ENCODE data around the gene SLC12A5. TPM values are rescaled to one million over a fixed set of nuclear protein-coding genes. Genes with fewer than 3 reads are reported as not detected.
A peak's percentile ranks its signal among the peaks of the same experiment; 100 is the strongest.
"Not testable (repeated sequence)": the region's sequence is repeated elsewhere in the genome, so short reads cannot be mapped to it uniquely, and the experiment has no call there.

Gene SLC12A5
- total RNA-seq, 1 experiment from 2014 or later: 8.7 TPM

- Histone ChIP-seq H3K4me3 (no peak overlapping the region), H3K9me3 (ENCODE audit: insufficient read depth, low read depth) (no peaks in the 10 kb centered on the region), H3F3A (ENCODE audit: insufficient read depth, low read depth) (peaks cover 39% of the 10 kb centered on the region), H3K79me2 (ENCODE audit: low read depth) (no peaks in the 10 kb centered on the region), H3K4me1 (replicated peaks; ENCODE audit: insufficient read depth) (peaks cover 46% of the 10 kb centered on the region), H3K4me2 (no peak overlapping the region), H3K36me3 (ENCODE audit: low read depth) (no peaks in the 10 kb centered on the region), H4K20me1 (ENCODE audit: insufficient read depth) (no peaks in the 10 kb centered on the region), H2AFZ (no peak overlapping the region), H3K27ac (no peak overlapping the region), H3K27me3 (ENCODE audit: insufficient read depth, low read depth) (no peaks in the 10 kb centered on the region), H3K9me2 (ENCODE audit: insufficient read depth) (no peaks in the 10 kb centered on the region)
- POLR2A ChIA-PET (ENCODE audit: unreplicated experiment): no interaction called here
- TF ChIP-seq EZH2 (IDR thresholded peaks at IDR 0.05; ENCODE audit: low read depth) (no peak), CTCF (conservative IDR thresholded peaks at IDR 0.05) (no peak)
- no peak for DNase-seq
- CTCF ChIA-PET: no interaction called here
- no TSS peak for BruUV-seq (replicated peaks)
- intact Hi-C loops (cut with micrococcal nuclease; ENCODE audit: unreplicated experiment): loop anchor here (10.0 kb wide), 1 partner anchor 397 kb away; no protein-coding TSS in a partner anchor
Measured at GRCh38 chr20:45991616-45992015, 37.4 kb upstream of the SLC12A5 start.

GRCh38 chr20:45993197-45993951, 35.6 kb upstream of the SLC12A5 start:
- Histone ChIP-seq H3K27ac (peak overlapping the region; percentile 66), H3K9me3 (ENCODE audit: insufficient read depth, low read depth) (no peaks in the 10 kb centered on the region), H3K9me2 (ENCODE audit: insufficient read depth) (no peaks in the 10 kb centered on the region), H3K4me2 (peak overlapping the region; percentile 56), H4K20me1 (ENCODE audit: insufficient read depth) (no peaks in the 10 kb centered on the region), H3K4me3 (no peak overlapping the region; the same call in 1 of the 2 replicates), H3K27me3 (ENCODE audit: insufficient read depth, low read depth) (no peaks in the 10 kb centered on the region), H3K36me3 (ENCODE audit: low read depth) (no peaks in the 10 kb centered on the region), H2AFZ (no peak overlapping the region), H3F3A (ENCODE audit: insufficient read depth, low read depth) (peaks cover 38% of the 10 kb centered on the region), H3K79me2 (ENCODE audit: low read depth) (no peaks in the 10 kb centered on the region), H3K4me1 (replicated peaks; ENCODE audit: insufficient read depth) (peaks cover 50% of the 10 kb centered on the region)
- POLR2A ChIA-PET (ENCODE audit: unreplicated experiment): interaction anchor here (0.7 kb wide), 1 partner anchor 375 kb away, joined by 6 read pairs; no protein-coding TSS in a partner anchor
- intact Hi-C loops (cut with micrococcal nuclease; ENCODE audit: unreplicated experiment): loop anchor here (1.0 to 10.0 kb wide), 2 partner anchors 21 to 399 kb away; partner anchors contain the start of gene ZNF335
- DNase-seq: peak; percentile 95 to 99
- TF ChIP-seq EZH2 (IDR thresholded peaks at IDR 0.05; ENCODE audit: low read depth) (no peak), CTCF (conservative IDR thresholded peaks at IDR 0.05) (no peak)
- BruUV-seq (replicated peaks): no TSS peak
- CTCF ChIA-PET: interaction anchor here (0.7 kb wide), 3 partner anchors 46 to 1608 kb away, joined by 3 to 4 read pairs (median 3); no protein-coding TSS in a partner anchor

- H4K20me1 ChIP-seq (ENCODE audit: insufficient read depth): no peaks in the 10 kb centered on the region
- no peaks in the 10 kb centered on the region for H3K36me3 ChIP-seq (ENCODE audit: low read depth)
- no peaks in the 10 kb centered on the region for H3K9me2 ChIP-seq (ENCODE audit: insufficient read depth)
- H2AFZ ChIP-seq: no peak overlapping the region
- no peaks in the 10 kb centered on the region for H3K9me3 ChIP-seq (ENCODE audit: insufficient read depth, low read depth)
- H3K4me1 ChIP-seq (replicated peaks; ENCODE audit: insufficient read depth): peaks cover 50% of the 10 kb centered on the region
- intact Hi-C loops (cut with micrococcal nuclease; ENCODE audit: unreplicated experiment): loop anchor here (10.0 kb wide), 1 partner anchor 400 kb away; no protein-coding TSS in a partner anchor
- H3K27ac ChIP-seq: peak overlapping the region; percentile 44
- no peaks in the 10 kb centered on the region for H3K27me3 ChIP-seq (ENCODE audit: insufficient read depth, low read depth)
- no TSS peak for BruUV-seq (replicated peaks)
- CTCF ChIA-PET: interaction anchor here (0.9 kb wide), 1 partner anchor 25 kb away, joined by 4 read pairs; no protein-coding TSS in a partner anchor
- peak overlapping the region; percentile 58 for H3K4me2 ChIP-seq
- H3F3A ChIP-seq (ENCODE audit: insufficient read depth, low read depth): peaks cover 38% of the 10 kb centered on the region
- DNase-seq: peak in 1 of 2 experiments; percentile 73
- POLR2A ChIA-PET (ENCODE audit: unreplicated experiment): interaction anchor here (0.7 kb wide), 1 partner anchor 176 kb away, joined by 3 read pairs; no protein-coding TSS in a partner anchor
- H3K4me3 ChIP-seq: no peak overlapping the region; the same call in 1 of the 2 replicates
- no peaks in the 10 kb centered on the region for H3K79me2 ChIP-seq (ENCODE audit: low read depth)
- TF ChIP-seq EZH2 (IDR thresholded peaks at IDR 0.05; ENCODE audit: low read depth) (no peak), CTCF (conservative IDR thresholded peaks at IDR 0.05) (no peak)
Measured at GRCh38 chr20:45994761-45995493, 34.1 kb upstream of the SLC12A5 start.

GRCh38 chr20:45995495-45996097, 33.4 kb upstream of the SLC12A5 start:
- not testable (repeated sequence) for H3K9me3 ChIP-seq (ENCODE audit: insufficient read depth, low read depth); H3K4me3 ChIP-seq; H3K9me2 ChIP-seq (ENCODE audit: insufficient read depth); H4K20me1 ChIP-seq (ENCODE audit: insufficient read depth); H3K79me2 ChIP-seq (ENCODE audit: low read depth); H3K36me3 ChIP-seq (ENCODE audit: low read depth); BruUV-seq (replicated peaks); H3K27me3 ChIP-seq (ENCODE audit: insufficient read depth, low read depth); H2AFZ ChIP-seq
- H3F3A ChIP-seq (ENCODE audit: insufficient read depth, low read depth): peaks cover 38% of the 10 kb centered on the region
- H3K27ac ChIP-seq: peak overlapping the region; percentile 44
- intact Hi-C loops (cut with micrococcal nuclease; ENCODE audit: unreplicated experiment): loop anchor here (10.0 kb wide), 1 partner anchor 401 kb away; no protein-coding TSS in a partner anchor
- DNase-seq: peak; percentile 48 to 97
- peak overlapping the region; percentile 58 for H3K4me2 ChIP-seq
- peaks cover 50% of the 10 kb centered on the region for H3K4me1 ChIP-seq (replicated peaks; ENCODE audit: insufficient read depth)
- POLR2A ChIA-PET (ENCODE audit: unreplicated experiment): interaction anchor here (0.7 kb wide), 1 partner anchor 177 kb away, joined by 3 read pairs; no protein-coding TSS in a partner anchor
- CTCF ChIA-PET: interaction anchor here (0.9 kb wide), 1 partner anchor 26 kb away, joined by 4 read pairs; no protein-coding TSS in a partner anchor
